GM21576 (cell line): ENCODE measurements around the gene KRTCAP2.
A peak's percentile ranks its signal among the peaks of the same experiment; 100 is the strongest.

Experiments
- ATAC-seq: cut with Tn5 transposase; IDR thresholded peaks from one replicate; pipeline ENCODE4 v1.9.1; 2021; ENCODE audit warnings: mild to moderate bottlenecking, moderate library complexity; ENCODE audit not compliant: unreplicated experiment

KRTCAP2 gene

GRCh38 chr1:155184835-155185782, 12.0 kb upstream of the KRTCAP2 start:
- ATAC-seq = peak; percentile 89

DNA sequence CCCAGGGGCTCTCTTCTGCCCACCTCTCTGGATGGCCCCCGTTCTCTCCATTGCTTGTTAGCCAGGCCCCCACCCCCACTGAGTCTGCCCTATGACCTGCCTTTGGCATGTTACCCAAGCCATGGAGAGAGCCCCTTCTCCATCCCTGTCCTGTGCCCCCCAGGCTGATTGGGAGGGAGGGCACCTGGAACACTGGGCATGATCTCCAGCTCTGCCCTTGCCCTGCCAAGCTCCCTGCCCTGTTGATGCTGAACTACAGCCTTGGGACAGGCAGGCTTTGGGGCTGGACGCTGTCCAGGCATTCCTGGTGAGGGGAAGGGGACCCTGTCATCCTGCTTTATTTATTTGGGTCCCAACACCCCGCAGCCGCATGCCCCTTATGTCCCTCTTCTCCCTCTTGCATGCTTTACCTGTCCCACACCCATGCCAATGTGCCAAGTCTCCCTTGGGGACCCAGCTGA, 11.3 kb upstream of the KRTCAP2 start:
- no peak for ATAC-seq

- no peak for ATAC-seq
Observed at GRCh38 chr1:155183775-155184221, 10.7 kb upstream of the KRTCAP2 start.

DNA sequence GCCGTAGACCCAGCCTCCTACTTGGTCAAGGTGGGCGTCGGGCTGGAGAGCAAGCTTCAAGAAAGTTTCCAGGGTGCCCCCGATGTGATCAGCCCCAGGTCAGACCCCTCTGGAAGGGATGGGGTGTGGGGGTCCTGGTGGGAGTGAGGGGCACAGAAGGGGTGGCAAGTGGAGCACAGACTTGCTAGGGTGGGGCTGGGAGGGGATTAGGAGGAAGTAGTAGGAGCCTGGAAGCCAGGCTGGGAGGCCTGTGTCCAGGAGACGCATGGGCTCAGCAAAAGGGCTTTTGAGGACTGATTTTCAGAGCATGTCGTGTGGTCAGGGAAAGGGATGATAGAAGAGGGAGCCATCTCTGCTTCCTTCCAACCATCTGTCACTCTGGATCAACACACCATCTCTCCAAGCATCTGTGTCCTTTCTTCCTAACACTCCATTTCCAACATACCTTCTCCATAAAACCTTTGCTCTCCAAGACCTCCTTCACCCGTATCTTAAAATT, 9.0 kb upstream of the KRTCAP2 start:
- ATAC-seq = no peak

- no peak for ATAC-seq
Observed at GRCh38 chr1:155181371-155182051, 8.4 kb upstream of the KRTCAP2 start.

DNA sequence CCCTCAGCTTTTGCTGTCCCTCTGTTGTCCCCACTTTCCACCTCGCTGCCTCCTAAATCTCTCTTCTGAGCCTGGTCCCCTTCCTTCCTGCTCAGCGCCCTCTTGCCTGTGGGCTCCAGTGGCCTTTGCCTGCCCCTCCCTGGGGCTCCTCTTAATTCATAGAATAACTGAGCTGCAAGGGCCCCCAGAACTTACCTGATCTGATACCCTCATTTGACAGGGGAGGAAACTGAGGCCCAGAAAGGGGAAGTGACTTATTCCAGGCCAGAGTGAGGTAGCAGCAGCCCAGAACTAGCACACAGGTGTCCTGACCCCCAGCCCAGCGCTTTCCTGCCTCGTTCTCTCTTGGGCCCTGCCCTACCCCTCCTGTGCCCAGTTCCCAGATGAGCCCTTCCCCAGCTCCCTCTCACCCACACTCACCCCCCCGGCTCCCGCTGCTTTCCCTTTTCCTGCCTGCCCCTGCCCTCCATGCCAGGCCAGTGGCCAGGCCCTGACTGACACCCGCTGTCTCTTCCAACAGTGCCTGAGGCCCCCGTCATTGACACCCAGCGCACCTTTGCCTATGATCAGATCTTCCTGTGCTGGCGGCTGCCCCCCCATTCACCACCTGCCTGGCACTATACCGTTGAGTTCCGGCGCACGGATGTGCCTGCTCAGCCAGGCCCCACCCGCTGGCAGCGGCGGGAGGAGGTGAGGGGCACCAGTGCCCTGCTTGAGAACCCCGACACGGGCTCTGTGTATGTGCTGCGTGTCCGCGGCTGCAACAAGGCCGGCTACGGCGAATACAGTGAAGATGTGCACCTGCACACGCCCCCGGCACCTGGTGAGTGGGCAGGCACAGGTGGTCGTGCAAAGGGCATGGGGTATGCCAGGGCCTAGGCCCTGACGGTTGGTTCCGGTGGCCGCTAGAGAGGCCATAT, 6.3 kb upstream of the KRTCAP2 start:
- no peak for ATAC-seq

- no peak for ATAC-seq
Observed at GRCh38 chr1:155178441-155179111, 5.5 kb upstream of the KRTCAP2 start.

- ATAC-seq = no peak
Observed at GRCh38 chr1:155177918-155178281, 4.8 kb upstream of the KRTCAP2 start.

DNA sequence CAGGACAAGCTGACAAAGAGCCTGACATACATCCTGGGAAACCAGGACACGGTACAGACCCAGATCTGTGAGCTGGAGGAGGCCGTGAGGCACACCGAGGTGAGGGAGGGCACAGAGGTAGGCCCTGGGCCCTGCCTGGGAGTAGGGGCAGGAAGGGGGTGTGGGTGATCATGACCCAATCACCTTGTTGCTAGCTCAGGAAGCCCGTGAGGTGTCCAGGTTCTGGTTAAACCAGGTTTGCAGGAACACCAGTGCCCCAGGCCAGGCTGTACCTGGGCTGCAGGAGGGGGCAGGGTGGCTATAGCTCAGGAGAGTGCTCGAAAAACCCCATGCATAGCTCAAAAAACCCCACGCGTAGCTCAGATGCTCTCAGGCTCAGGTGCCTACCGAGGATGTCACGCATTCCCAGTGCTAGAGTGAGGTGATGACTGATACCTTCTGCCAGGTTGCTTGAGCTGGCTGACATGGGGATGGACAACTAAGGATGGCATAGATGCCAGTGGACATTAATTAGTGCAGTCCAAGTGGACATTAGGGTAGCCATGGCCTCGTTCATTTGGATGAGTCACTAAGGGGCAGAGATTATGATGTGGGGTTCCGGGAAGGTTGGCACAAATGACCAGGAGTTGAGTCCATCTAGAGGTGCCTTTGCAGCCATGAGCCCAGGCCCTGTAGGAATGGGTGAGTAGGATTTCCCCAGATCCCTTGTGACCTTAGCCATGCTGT, 4.3 kb upstream of the KRTCAP2 start:
- no peak for ATAC-seq

- no peak for ATAC-seq
Observed at GRCh38 chr1:155176544-155177071, 3.5 kb upstream of the KRTCAP2 start.

DNA sequence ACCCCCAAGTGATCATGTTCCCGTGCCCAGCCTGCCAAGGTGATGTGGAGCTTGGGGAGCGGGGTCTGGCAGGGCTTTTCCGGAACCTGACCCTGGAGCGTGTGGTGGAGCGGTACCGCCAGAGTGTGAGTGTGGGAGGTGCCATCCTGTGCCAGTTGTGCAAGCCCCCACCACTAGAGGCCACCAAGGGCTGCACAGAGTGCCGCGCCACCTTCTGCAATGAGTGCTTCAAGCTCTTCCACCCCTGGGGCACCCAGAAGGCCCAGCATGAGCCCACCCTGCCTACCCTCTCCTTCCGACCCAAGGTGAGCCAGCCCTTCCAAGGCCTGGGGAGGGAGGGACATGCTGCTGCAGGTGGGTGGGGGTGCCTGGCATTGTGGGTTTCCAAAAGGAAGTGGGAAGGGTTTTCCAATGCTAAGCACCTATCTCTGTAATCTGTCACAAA, 2.8 kb upstream of the KRTCAP2 start:
- ATAC-seq = no peak

- ATAC-seq = no peak
Observed at GRCh38 chr1:155175281-155175926, 2.3 kb upstream of the KRTCAP2 start.

DNA sequence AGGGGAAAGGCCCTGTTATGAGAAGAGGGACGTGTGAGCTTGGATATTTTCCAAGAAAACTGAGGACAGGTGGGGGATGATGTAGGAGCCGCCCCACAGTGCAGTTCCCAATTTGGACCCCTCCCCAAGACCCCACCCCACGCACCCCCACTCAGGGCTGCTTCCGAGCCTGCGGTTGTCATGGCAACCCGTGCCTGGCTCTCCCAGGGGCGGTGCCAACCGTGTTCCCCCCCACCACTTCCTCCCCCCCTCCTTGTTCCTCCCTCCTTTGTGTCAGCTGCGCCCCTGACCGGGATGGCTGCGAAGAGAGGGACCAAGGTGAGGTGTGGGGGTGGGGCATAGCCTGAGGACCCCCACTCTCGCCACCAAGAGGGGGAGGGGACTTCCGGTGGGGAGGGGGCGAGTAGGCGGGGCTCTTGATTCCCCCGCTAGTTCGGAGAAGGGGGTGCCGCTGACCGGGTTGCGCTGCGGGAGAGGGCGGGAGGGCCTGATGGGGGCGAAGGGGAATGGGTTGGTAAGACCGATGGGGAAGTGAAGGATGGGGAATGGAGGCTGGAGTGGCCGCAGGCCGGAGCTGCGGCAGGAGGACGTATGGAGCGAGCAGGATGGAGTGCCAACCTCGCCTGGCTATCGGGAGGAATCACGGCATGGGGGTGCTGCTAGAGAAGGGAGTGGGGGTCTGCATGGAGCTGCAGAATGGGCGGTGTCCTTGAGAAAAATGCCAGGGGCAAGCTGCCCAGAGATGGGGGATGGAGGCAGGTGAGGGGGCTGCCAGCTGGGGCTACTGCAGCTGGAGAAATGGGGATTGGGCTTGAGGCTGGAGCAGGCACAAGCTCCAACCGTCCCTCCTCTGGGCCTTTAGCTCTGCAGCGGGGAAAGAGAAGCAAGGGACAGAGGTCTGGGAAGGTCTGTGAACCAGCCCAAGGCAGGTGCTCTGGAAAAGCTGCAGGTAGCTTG, 1.5 kb upstream of the KRTCAP2 start:
- ATAC-seq = no peak

GRCh38 chr1:155173478-155174323, 597 bp upstream of the KRTCAP2 start, which contains the start of gene TRIM46:
Gene TRIM46, plus strand, starts transcription at chr1:155173849. Its CDS starts 118 bp downstream, at chr1:155173967.
- ATAC-seq = no peak

DNA sequence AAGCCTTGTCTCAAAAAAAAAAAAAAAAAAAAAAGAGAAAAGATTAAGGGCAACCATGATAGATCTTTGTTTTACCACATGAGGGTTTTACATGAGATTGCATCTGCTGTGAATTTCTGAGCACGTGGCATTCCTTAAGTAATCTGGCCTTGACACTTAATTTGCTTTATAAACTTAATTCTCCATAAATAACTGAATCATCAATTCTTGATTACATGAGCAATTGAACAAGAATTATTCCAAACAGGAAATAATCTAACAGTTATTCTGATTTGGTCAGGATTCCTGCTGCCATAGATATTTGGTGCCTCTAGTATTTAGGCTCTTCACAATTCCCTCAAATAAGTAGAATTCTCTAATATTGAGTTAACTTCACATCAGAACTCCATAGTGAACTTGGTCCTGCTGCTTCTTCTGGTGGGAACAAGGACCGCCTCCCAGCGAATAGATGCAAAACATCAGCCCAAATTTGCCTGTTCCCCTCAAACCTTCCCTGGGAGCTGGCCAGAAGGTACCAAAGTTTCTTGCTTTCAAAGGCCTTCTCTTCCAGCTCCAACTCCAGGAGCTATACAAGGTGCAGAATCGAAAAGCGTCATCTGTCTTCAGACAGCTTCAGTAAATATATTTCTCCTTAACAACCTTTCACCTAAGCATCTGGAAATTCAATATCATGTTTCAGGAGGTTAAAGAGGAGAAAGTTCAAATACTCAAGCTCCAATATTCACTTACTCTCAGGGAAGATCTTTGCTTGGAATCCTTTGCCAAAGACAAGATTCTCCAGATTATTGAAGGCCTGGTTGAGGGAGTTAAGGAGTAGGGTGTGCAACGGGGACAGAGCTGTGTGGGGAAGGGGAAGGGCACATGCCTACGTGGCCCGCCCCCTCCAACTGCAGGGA, 1.0 kb downstream of the KRTCAP2 start:
- no peak for ATAC-seq

DNA sequence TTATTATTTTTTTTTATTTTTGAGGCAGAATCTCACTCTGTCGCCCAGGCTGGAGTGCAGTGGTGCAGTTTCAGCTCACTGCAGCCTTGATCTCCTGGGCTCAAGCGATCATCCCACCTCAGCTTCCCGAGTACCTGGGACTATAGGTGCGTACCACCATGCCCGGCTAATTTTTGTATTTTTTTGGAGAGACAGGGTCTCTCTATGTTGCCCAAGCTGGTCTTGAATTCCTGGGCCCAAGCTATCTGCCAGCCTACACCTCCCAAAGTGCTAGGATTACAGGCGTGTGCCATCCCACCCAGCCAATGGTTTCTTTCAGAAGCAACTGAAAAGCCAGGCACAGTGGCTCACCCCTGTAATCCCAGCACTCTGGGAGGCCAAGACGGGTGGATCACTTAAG, 2.3 kb downstream of the KRTCAP2 start:
- no peak for ATAC-seq
